Left ventricle myocardium inferior (tissue), 1 donor: ENCODE results near the gene CCNI2. TPM values are rescaled to one million over a fixed set of nuclear protein-coding genes. Genes with fewer than 3 reads are reported as not detected.

Experiments used
- total RNA-seq: library from RNA; stranded (reverse); fragmentation: NEBNext Ultra II Directional; extraction: Animal tissue kit (Norgen Biotek cat#: 25700); gene quantifications from one replicate; pipeline ENCODE4 v1.2.1, GENCODE V29; 2021
- donor health status: DM: no; HTN: yes; CAD: no; lungs with severe emphysema.

Gene CCNI2
- total RNA-seq, 1 donor from 2014 or later, result 0.08 TPM

Other genes starting within 250 kb of the CCNI2 start
- not detected for gene IL5, start 203.9 kb upstream of the CCNI2 start, total RNA-seq
- 33.4 TPM for gene RAD50, start 190.4 kb upstream of the CCNI2 start, total RNA-seq
- not detected for gene IL13, start 89.3 kb upstream of the CCNI2 start, total RNA-seq
- not detected for gene IL4, start 73.4 kb upstream of the CCNI2 start, total RNA-seq
- gene KIF3A, start 9.9 kb upstream of the CCNI2 start, total RNA-seq, result 11.9 TPM
- 27.2 TPM for gene SEPTIN8, start 29.8 kb downstream of the CCNI2 start, total RNA-seq
- gene SOWAHA, start 65.9 kb downstream of the CCNI2 start, total RNA-seq, result not detected
- gene SHROOM1, start 83.2 kb downstream of the CCNI2 start, total RNA-seq, result 4.9 TPM
- 0.52 TPM for gene GDF9, start 119.0 kb downstream of the CCNI2 start, total RNA-seq
- gene UQCRQ, start 119.2 kb downstream of the CCNI2 start, total RNA-seq, result 1,839 TPM
- 1.9 TPM for gene LEAP2, start 126.2 kb downstream of the CCNI2 start, total RNA-seq
- gene AFF4, start 216.2 kb downstream of the CCNI2 start, total RNA-seq, result 32.1 TPM